GM12878 (cell line): Measurements from ENCODE around the gene TFCP2.

Experiments used
- BMI1 ChIP-seq: fragments of 450-650 bp; IDR thresholded peaks from 2 replicates; pipeline ENCODE4 v1.6.1; 2016; ENCODE audit warnings: mild to moderate bottlenecking, moderate library complexity, borderline replicate concordance
- CEBPB ChIP-seq, 2 experiments: fragments of 150-350 bp in 1 of 2; IDR thresholded peaks; 2 replicates each; pipeline ENCODE4 v1.6.1; 2012 to 2014; ENCODE audit warnings: low read depth in 2 of 2, low read length in 2 of 2, borderline replicate concordance in 1 of 2, inconsistent platforms in 1 of 2
- EED ChIP-seq: sonication (generic); IDR thresholded peaks from 2 replicates; pipeline ENCODE4 v1.6.1; 2016; ENCODE audit warnings: antibody characterized with exemption, low read depth
- EZH2 ChIP-seq: IDR thresholded peaks from 2 replicates; pipeline ENCODE4 v1.6.1; 2012; ENCODE audit warnings: low read depth, mild to moderate bottlenecking, control low read depth, inconsistent platforms, low read length, borderline replicate concordance; ENCODE audit not compliant: control insufficient read depth
- LARP7 ChIP-seq: fragments of 450-650 bp; IDR thresholded peaks from 2 replicates; pipeline ENCODE4 v1.6.1; 2017; ENCODE audit warnings: mild to moderate bottlenecking
- MEF2B ChIP-seq: fragments of 450-650 bp; IDR thresholded peaks from 2 replicates; pipeline ENCODE4 v1.6.1; 2018; ENCODE audit warnings: mild to moderate bottlenecking, moderate library complexity; ENCODE audit not compliant: partially characterized antibody, poor library complexity, severe bottlenecking
- RFX5 ChIP-seq: IDR thresholded peaks from 2 replicates; pipeline ENCODE4 v1.6.1; 2011; ENCODE audit warnings: low read depth, low read length, improper control_type of control experiment
- TAF1 ChIP-seq: IDR thresholded peaks from 2 replicates; pipeline ENCODE4 v1.6.1; 2011; ENCODE audit warnings: mild to moderate bottlenecking, low read depth, low read length, borderline replicate concordance
- ZNF274 ChIP-seq: IDR thresholded peaks from one replicate; pipeline ENCODE4 v1.8.0; 2011; ENCODE audit not compliant: insufficient read length, insufficient read depth
- TF ChIP-seq, protein P1 (sequence below), 3 experiments: IDR thresholded peaks in 2 of 3; conservative IDR thresholded peaks in 1 of 3; 2 replicates each; pipeline ENCODE4 v1.5.1; 2011; ENCODE audit warnings: low read depth in 3 of 3, low read length in 3 of 3, mild to moderate bottlenecking in 3 of 3, control low read depth in 2 of 3, moderate library complexity in 2 of 3, inconsistent platforms in 1 of 3, mixed read lengths in 1 of 3; ENCODE audit not compliant: control insufficient read depth in 2 of 3, insufficient read depth in 1 of 3; ENCODE audit errors: extremely low read depth in 1 of 3
- TF ChIP-seq, protein P2 (sequence below): fragments of 450-650 bp; IDR thresholded peaks from 2 replicates; pipeline ENCODE4 v1.6.1; 2017; ENCODE audit warnings: antibody characterized with exemption, mild to moderate bottlenecking, moderate library complexity
- TF ChIP-seq, protein P3 (sequence below): fragments of 450-650 bp; IDR thresholded peaks from 2 replicates; pipeline ENCODE4 v1.6.1; 2016; ENCODE audit warnings: mild to moderate bottlenecking, moderate library complexity, borderline replicate concordance
- TF ChIP-seq, protein P4 (sequence below): IDR thresholded peaks from 2 replicates; pipeline ENCODE4 v1.6.1; 2011; ENCODE audit warnings: low read depth, low read length, improper control_type of control experiment, borderline replicate concordance

DNA sequence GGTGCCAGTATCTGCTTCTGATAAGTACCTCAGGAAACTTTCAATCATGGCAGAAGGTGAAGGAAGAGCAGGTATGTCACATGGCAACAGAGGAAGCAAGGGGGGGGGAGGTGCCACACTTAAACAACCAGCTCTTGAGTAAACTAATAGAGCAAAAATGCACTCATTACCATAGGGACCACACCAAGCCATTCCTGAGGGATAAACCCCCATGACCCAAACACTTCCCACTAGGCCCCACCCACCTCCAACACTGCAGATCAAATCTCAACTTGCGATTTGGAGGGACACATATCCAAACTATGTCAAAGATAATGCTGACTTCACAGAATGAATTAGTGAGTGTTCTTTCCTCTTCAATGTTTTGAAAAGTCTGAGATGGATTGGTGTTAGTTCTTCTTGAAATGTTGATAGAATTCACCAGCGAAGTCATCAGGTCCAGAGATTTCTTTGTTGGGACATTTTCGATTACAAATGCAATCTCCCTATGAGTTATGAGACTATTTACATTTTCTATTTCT is 16.6 kb downstream of the TFCP2 start:
- TF ChIP-seq, protein P1, sequence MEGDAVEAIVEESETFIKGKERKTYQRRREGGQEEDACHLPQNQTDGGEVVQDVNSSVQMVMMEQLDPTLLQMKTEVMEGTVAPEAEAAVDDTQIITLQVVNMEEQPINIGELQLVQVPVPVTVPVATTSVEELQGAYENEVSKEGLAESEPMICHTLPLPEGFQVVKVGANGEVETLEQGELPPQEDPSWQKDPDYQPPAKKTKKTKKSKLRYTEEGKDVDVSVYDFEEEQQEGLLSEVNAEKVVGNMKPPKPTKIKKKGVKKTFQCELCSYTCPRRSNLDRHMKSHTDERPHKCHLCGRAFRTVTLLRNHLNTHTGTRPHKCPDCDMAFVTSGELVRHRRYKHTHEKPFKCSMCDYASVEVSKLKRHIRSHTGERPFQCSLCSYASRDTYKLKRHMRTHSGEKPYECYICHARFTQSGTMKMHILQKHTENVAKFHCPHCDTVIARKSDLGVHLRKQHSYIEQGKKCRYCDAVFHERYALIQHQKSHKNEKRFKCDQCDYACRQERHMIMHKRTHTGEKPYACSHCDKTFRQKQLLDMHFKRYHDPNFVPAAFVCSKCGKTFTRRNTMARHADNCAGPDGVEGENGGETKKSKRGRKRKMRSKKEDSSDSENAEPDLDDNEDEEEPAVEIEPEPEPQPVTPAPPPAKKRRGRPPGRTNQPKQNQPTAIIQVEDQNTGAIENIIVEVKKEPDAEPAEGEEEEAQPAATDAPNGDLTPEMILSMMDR (IDR thresholded peaks at IDR 0.05 in 2 of 3, conservative IDR thresholded peaks at IDR 0.05 in 1 of 3; ENCODE audit: control insufficient read depth in 2 of 3, extremely low read depth in 1 of 3, insufficient read depth in 1 of 3, low read depth in 3 of 3, low read length in 3 of 3): no peak
- TF ChIP-seq LARP7: no peak
- TF ChIP-seq EZH2: no peak
- TF ChIP-seq EED: no peak
- TF ChIP-seq BMI1: no peak
- TF ChIP-seq, protein P2, sequence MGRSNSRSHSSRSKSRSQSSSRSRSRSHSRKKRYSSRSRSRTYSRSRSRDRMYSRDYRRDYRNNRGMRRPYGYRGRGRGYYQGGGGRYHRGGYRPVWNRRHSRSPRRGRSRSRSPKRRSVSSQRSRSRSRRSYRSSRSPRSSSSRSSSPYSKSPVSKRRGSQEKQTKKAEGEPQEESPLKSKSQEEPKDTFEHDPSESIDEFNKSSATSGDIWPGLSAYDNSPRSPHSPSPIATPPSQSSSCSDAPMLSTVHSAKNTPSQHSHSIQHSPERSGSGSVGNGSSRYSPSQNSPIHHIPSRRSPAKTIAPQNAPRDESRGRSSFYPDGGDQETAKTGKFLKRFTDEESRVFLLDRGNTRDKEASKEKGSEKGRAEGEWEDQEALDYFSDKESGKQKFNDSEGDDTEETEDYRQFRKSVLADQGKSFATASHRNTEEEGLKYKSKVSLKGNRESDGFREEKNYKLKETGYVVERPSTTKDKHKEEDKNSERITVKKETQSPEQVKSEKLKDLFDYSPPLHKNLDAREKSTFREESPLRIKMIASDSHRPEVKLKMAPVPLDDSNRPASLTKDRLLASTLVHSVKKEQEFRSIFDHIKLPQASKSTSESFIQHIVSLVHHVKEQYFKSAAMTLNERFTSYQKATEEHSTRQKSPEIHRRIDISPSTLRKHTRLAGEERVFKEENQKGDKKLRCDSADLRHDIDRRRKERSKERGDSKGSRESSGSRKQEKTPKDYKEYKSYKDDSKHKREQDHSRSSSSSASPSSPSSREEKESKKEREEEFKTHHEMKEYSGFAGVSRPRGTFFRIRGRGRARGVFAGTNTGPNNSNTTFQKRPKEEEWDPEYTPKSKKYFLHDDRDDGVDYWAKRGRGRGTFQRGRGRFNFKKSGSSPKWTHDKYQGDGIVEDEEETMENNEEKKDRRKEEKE: no peak
- TF ChIP-seq MEF2B: no peak
- TF ChIP-seq, protein P3, sequence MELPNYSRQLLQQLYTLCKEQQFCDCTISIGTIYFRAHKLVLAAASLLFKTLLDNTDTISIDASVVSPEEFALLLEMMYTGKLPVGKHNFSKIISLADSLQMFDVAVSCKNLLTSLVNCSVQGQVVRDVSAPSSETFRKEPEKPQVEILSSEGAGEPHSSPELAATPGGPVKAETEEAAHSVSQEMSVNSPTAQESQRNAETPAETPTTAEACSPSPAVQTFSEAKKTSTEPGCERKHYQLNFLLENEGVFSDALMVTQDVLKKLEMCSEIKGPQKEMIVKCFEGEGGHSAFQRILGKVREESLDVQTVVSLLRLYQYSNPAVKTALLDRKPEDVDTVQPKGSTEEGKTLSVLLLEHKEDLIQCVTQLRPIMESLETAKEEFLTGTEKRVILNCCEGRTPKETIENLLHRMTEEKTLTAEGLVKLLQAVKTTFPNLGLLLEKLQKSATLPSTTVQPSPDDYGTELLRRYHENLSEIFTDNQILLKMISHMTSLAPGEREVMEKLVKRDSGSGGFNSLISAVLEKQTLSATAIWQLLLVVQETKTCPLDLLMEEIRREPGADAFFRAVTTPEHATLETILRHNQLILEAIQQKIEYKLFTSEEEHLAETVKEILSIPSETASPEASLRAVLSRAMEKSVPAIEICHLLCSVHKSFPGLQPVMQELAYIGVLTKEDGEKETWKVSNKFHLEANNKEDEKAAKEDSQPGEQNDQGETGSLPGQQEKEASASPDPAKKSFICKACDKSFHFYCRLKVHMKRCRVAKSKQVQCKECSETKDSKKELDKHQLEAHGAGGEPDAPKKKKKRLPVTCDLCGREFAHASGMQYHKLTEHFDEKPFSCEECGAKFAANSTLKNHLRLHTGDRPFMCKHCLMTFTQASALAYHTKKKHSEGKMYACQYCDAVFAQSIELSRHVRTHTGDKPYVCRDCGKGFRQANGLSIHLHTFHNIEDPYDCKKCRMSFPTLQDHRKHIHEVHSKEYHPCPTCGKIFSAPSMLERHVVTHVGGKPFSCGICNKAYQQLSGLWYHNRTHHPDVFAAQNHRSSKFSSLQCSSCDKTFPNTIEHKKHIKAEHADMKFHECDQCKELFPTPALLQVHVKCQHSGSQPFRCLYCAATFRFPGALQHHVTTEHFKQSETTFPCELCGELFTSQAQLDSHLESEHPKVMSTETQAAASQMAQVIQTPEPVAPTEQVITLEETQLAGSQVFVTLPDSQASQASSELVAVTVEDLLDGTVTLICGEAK: no peak
- no peak for TF ChIP-seq CEBPB (IDR thresholded peaks at IDR 0.05; ENCODE audit: borderline replicate concordance in 1 of 2, low read depth in 2 of 2, low read length in 2 of 2)
- TF ChIP-seq, protein P4, sequence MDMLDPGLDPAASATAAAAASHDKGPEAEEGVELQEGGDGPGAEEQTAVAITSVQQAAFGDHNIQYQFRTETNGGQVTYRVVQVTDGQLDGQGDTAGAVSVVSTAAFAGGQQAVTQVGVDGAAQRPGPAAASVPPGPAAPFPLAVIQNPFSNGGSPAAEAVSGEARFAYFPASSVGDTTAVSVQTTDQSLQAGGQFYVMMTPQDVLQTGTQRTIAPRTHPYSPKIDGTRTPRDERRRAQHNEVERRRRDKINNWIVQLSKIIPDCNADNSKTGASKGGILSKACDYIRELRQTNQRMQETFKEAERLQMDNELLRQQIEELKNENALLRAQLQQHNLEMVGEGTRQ: no peak
- TF ChIP-seq RFX5: no peak
- no peak for TF ChIP-seq TAF1
- TF ChIP-seq ZNF274: no peak
